Endometrium (tissue), 2 donors: Measurements from ENCODE around the gene OR4A5.
"Not testable (repeated sequence)": the region's sequence is repeated elsewhere in the genome, so short reads cannot be mapped to it uniquely, and the experiment has no call there.

Source experiments
- FAIRE-seq: peaks from 2 replicates; lab custom pipeline; 2012; peaks lifted over from hg19 to GRCh38; lab: Jason Lieb, UNC
- donor health status: control.
- donor health status: control.

OR4A5 gene

GRCh38 chr11:54706532-54706931 is at the start of gene OR4A5:
Gene OR4A5 (plus strand): TSS chr11:54706832. CDS start chr11:54706885, 53 bp downstream.
- not testable (repeated sequence) for FAIRE-seq

- not testable (repeated sequence) for FAIRE-seq
Observed at GRCh38 chr11:54720094-54720493, 13.5 kb downstream of the OR4A5 start.
